HepG2 (cell line): ENCODE results near the gene COG1. TPM values are rescaled to one million over a fixed set of nuclear protein-coding genes. Genes with fewer than 3 reads are reported as not detected.

Experiments
- DMAP1 ChIP-seq: IDR thresholded peaks from 2 replicates; pipeline ENCODE4 v1.6.1; 2016
- GMEB1 ChIP-seq: sonication (generic); formaldehyde crosslinking; IDR thresholded peaks from 2 replicates; pipeline ENCODE4 v1.5.1; 2020; ENCODE audit warnings: missing genetic modification reagents, mild to moderate bottlenecking, borderline replicate concordance
- HNF4A ChIP-seq: sonication (generic); formaldehyde crosslinking; IDR thresholded peaks from 2 replicates; pipeline ENCODE4 v1.4.0; 2020; ENCODE audit warnings: missing genetic modification reagents
- NR3C1 ChIP-seq: sonication (generic); formaldehyde crosslinking; IDR thresholded peaks from 2 replicates; pipeline ENCODE4 v1.4.0; 2020; ENCODE audit warnings: missing genetic modification reagents
- PRDM15 ChIP-seq: sonication (generic); formaldehyde crosslinking; IDR thresholded peaks from 2 replicates; pipeline ENCODE4 v1.4.0; 2020; ENCODE audit warnings: missing genetic modification reagents
- SP4 ChIP-seq: sonication (generic); formaldehyde crosslinking; IDR thresholded peaks from 2 replicates; pipeline ENCODE4 v1.8.1; 2023; ENCODE audit warnings: mild to moderate bottlenecking, missing genetic modification reagents
- ZNF407 ChIP-seq: sonication (generic); formaldehyde crosslinking; IDR thresholded peaks from one replicate; pipeline ENCODE4 v1.5.1; 2020; ENCODE audit warnings: mild to moderate bottlenecking, missing genetic modification reagents; ENCODE audit errors: not compliant biosample characterization
- ZNF430 ChIP-seq: sonication (generic); formaldehyde crosslinking; IDR thresholded peaks from 2 replicates; pipeline ENCODE4 v1.9.0; 2021; ENCODE audit warnings: mild to moderate bottlenecking, missing genetic modification reagents
- ZNF547 ChIP-seq: sonication (generic); formaldehyde crosslinking; IDR thresholded peaks from 2 replicates; pipeline ENCODE4 v1.5.1; 2020; ENCODE audit warnings: mild to moderate bottlenecking, missing genetic modification reagents
- ZNF564 ChIP-seq: sonication (generic); formaldehyde crosslinking; IDR thresholded peaks from 2 replicates; pipeline ENCODE4 v1.8.1; 2023; ENCODE audit warnings: mild to moderate bottlenecking, missing genetic modification reagents
- ZNF781 ChIP-seq: sonication (generic); formaldehyde crosslinking; IDR thresholded peaks from 2 replicates; pipeline ENCODE4 v1.5.1; 2020; ENCODE audit warnings: borderline replicate concordance, mild to moderate bottlenecking, missing genetic modification reagents; ENCODE audit errors: not compliant biosample characterization
- polyA plus RNA-seq, 8 experiments: library from polyadenylated mRNA; depleted of rRNA in 3 of 8; stranded (reverse) in 7 of 8; unstranded in 1 of 8; fragments of >200 nt; fragmentation: Illumina TruSeq in 4 of 8; extraction: Trizol in 4 of 8; gene quantifications; 2 replicates each; pipeline versions ENCODE4 v1.2.1 to v1.2.3, GENCODE V29; 2011 to 2016; ENCODE audit warnings: low read depth in 4 of 8, missing spikeins in 1 of 8, mixed read lengths in 1 of 8; ENCODE audit not compliant: insufficient read depth in 1 of 8
- total RNA-seq, 5 experiments: library from RNA; depleted of rRNA; stranded (reverse); fragments of >200 nt; fragmentation: Illumina TruSeq; extraction: Trizol; gene quantifications; 2 replicates each; pipeline ENCODE4 v1.2.3, GENCODE V29; 2016; ENCODE audit warnings: low read depth in 1 of 5

COG1 gene
- total and polyA plus RNA-seq, 2 of the 13 experiments (the other 11 are each of a cell fraction or from before 2014, with no cell fraction given) = 36.6 to 39.7 TPM

GRCh38 chr17:73155410-73156165 is 37.3 kb upstream of the COG1 start (continued):
- TF ChIP-seq ZNF781 (CRISPR knock-in tag) (no peak), ZNF430 (no peak), ZNF407 (peak; percentile 81), SP4 (CRISPR knock-in tag) (no peak), ZNF547 (no peak), HNF4A (CRISPR knock-in tag) (peak; percentile 24), DMAP1 (CRISPR knock-in tag) (0 out of 2 replicates have a peak, but pooled peaks have one; percentile 22), PRDM15 (CRISPR knock-in tag) (no peak), NR3C1 (no peak), ZNF564 (CRISPR knock-in tag) (peak; percentile 31; the same call in 1 of the 2 replicates), GMEB1 (CRISPR knock-in tag) (peak; percentile 42; the same call in 1 of the 2 replicates)
